ENCODE data around the gene TNS1. TPM values are rescaled to one million over a fixed set of nuclear protein-coding genes. Genes with fewer than 3 reads are reported as not detected.

The TNS1 gene
- total RNA-seq, 1 donor from 2014 or later, result 59.2 TPM

DNA sequence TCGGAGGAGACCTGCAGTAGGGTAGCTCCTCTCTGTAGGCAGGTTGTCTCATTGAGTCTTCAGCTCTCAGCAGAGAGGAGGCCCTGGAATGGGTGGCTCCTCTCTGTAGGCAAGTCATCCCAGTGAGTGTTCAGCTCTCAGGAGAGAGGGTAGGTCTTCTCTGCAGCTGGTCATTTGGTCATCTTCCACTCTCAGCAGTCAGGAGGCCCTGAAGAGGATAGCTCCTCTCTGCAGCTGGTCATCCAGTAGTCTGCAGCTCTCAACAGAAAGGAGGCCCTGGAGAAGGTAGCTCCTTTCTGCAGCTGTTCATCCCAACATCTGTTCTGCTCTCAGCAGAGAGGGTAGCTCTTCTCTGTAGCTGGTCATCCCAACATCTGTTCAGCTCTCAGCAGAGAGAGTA is 40.3 kb upstream of the TNS1 start:
- Mint-ChIP-seq H3K4me1 (ENCODE audit: unreplicated experiment) (no peaks in the 10 kb centered on the region), H3K9me3 (no peaks in the 10 kb centered on the region), H3K36me3 (no peaks in the 10 kb centered on the region), H3K27ac (no peak overlapping the region), H3K27me3 (peaks cover 48% of the 10 kb centered on the region), H3K4me3 (no peak overlapping the region)
- no peak for DNase-seq (ENCODE audit: extremely low spot score, unreplicated experiment)
- TF ChIP-seq, protein P1, sequence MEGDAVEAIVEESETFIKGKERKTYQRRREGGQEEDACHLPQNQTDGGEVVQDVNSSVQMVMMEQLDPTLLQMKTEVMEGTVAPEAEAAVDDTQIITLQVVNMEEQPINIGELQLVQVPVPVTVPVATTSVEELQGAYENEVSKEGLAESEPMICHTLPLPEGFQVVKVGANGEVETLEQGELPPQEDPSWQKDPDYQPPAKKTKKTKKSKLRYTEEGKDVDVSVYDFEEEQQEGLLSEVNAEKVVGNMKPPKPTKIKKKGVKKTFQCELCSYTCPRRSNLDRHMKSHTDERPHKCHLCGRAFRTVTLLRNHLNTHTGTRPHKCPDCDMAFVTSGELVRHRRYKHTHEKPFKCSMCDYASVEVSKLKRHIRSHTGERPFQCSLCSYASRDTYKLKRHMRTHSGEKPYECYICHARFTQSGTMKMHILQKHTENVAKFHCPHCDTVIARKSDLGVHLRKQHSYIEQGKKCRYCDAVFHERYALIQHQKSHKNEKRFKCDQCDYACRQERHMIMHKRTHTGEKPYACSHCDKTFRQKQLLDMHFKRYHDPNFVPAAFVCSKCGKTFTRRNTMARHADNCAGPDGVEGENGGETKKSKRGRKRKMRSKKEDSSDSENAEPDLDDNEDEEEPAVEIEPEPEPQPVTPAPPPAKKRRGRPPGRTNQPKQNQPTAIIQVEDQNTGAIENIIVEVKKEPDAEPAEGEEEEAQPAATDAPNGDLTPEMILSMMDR (conservative IDR thresholded peaks at IDR 0.05), result no peak

DNA sequence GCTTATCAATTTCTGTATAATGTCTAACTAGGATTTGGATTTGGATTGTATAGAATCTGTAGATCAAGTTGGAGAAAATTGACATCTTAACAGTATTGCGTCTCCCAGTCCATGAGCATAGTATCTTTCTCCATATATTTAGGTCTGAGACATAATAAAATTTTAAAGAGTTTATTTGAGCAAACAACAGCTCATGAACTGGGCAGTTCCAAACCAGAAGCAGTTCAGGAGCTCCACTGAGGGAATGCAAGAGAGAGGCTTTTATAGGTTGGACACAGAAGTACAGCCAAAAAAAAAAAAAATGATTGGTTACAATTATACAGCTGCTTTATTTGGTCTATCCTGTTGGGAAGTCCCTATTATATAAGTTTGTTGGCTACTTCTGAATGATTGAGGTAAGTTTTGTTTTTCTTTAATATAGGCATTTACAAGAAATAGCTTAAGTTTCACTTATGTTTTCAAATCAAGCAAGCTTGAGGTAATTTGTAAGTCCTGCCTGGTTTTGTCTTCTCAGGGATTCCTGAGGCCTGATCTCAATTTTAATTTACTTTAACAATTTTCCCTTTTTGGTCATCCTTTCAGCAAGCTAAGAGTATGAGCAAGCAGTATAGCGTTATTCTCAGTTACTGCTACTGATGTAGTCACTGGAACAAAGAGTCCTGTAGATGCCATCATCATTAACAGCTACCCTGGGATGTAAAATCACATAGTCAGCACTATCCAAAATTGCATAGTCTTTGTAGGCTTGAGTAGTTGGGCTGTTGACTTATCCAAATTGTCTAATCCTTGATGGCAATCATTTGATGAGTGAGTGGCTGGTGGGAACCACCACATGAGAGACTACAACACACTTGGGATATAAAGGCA is 38.7 kb upstream of the TNS1 start:
- peaks cover 59% of the 10 kb centered on the region for H3K27me3 Mint-ChIP-seq

DNA sequence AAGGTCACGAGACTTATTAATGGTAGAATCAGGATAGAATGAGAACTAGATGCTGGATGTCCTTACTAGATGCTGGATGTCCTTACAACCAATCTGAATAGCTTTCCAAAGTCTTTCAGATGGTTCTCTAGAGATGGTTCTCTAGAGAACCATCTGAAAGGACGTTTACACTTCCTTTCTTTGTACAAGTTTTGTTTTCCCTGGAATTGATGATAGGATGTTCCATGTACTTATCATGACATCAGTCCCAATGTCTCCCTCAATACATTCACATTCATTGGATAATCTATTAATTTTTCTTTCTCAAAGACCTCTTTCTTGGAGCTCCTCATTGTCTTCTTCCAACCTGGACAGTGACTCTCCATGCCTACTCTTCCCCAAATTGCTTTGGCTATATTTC is 38.1 kb upstream of the TNS1 start:
- H3K4me1 Mint-ChIP-seq (ENCODE audit: unreplicated experiment), result no peaks in the 10 kb centered on the region
- H3K4me3 Mint-ChIP-seq, result no peak overlapping the region
- DNase-seq (ENCODE audit: extremely low spot score, unreplicated experiment), result no peak
- no peaks in the 10 kb centered on the region for H3K36me3 Mint-ChIP-seq
- TF ChIP-seq, protein P1 (conservative IDR thresholded peaks at IDR 0.05), result no peak
- H3K27ac Mint-ChIP-seq, result no peak overlapping the region
- H3K9me3 Mint-ChIP-seq, result no peaks in the 10 kb centered on the region
- H3K27me3 Mint-ChIP-seq, result peaks cover 64% of the 10 kb centered on the region

More for the DNA sequence above, 38.7 kb upstream of the TNS1 start:
- Mint-ChIP-seq H3K4me3 (no peak overlapping the region), H3K27ac (no peak overlapping the region), H3K4me1 (ENCODE audit: unreplicated experiment) (no peaks in the 10 kb centered on the region), H3K36me3 (no peaks in the 10 kb centered on the region), H3K9me3 (no peaks in the 10 kb centered on the region)
- DNase-seq (ENCODE audit: extremely low spot score, unreplicated experiment), result no peak
- TF ChIP-seq, protein P1 (conservative IDR thresholded peaks at IDR 0.05), result no peak

DNA sequence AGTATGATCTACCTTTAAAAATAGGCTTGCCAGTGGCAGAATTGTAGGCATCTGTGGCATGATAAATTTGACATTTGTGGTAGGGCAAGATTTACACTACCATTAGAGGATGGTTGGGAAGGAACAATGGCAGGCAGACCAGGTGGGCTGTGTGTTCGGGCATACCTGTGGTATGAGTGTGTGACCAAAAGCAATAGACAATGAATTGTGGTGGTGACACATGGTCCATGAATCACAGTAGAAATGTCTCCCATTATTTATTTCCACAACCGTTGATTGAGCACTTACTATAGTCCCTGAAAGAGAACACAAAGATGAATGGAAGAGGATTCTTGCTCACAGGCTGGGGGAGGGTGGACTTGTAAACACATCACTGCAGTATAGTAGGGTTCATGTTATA is 36.4 kb upstream of the TNS1 start:
- Mint-ChIP-seq H3K27ac (no peak overlapping the region), H3K27me3 (peaks cover 68% of the 10 kb centered on the region), H3K9me3 (no peaks in the 10 kb centered on the region), H3K4me1 (ENCODE audit: unreplicated experiment) (peaks cover 3% of the 10 kb centered on the region), H3K4me3 (no peak overlapping the region), H3K36me3 (no peaks in the 10 kb centered on the region)
- DNase-seq (ENCODE audit: extremely low spot score, unreplicated experiment), result no peak
- TF ChIP-seq, protein P1 (conservative IDR thresholded peaks at IDR 0.05), result no peak

DNA sequence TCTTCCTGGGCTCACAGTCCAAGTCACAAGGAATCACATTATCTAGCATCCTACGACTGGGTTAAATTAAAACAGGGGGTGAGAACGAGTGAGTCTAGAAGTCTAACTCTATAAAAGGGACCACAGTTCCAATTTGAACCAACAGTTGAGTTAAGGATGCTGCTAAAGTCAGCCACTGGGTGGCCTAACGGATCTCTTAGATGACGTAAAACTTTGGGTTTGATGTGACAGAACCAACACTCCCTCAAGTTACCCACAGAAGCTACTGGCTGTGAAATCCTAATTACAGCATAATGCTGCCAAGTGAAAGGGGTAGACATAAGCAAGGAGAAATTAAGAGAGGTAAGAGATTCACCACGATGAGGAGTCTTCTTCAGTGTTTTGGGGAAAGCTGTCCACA is 33.6 kb upstream of the TNS1 start:
- Mint-ChIP-seq H3K9me3 (no peaks in the 10 kb centered on the region), H3K27ac (no peak overlapping the region), H3K4me1 (ENCODE audit: unreplicated experiment) (peaks cover 3% of the 10 kb centered on the region), H3K36me3 (no peaks in the 10 kb centered on the region), H3K4me3 (no peak overlapping the region), H3K27me3 (peaks cover 76% of the 10 kb centered on the region)
- TF ChIP-seq, protein P1 (conservative IDR thresholded peaks at IDR 0.05), result no peak
- DNase-seq (ENCODE audit: extremely low spot score, unreplicated experiment), result no peak

All from type B pancreatic cell (in vitro differentiated cells).